WTC11 (cell line): ENCODE measurements around the gene PCDHGA10.

Source experiments
- ATF1 ChIP-seq: sonication (generic); formaldehyde crosslinking; IDR thresholded peaks from 2 replicates; pipeline ENCODE4 v1.8.1; 2023; ENCODE audit warnings: mild to moderate bottlenecking, moderate library complexity, missing genetic modification reagents
- CBFB ChIP-seq: sonication (generic); formaldehyde crosslinking; IDR thresholded peaks from 2 replicates; pipeline ENCODE4 v1.8.1; 2022; ENCODE audit warnings: mild to moderate bottlenecking, low read depth, missing genetic modification reagents
- CREB1 ChIP-seq: sonication (generic); formaldehyde crosslinking; IDR thresholded peaks from 2 replicates; pipeline ENCODE4 v1.8.0; 2023; ENCODE audit warnings: mild to moderate bottlenecking, missing genetic modification reagents
- CREM ChIP-seq: sonication (generic); formaldehyde crosslinking; IDR thresholded peaks from 2 replicates; pipeline ENCODE4 v1.8.1; 2022; ENCODE audit warnings: mild to moderate bottlenecking, missing genetic modification reagents, moderate library complexity
- NFYB ChIP-seq: sonication (generic); formaldehyde crosslinking; conservative IDR thresholded peaks from 2 replicates; pipeline ENCODE4 v1.8.0; 2022; ENCODE audit warnings: low read depth, missing genetic modification reagents
- ZNF121 ChIP-seq: sonication (generic); formaldehyde crosslinking; IDR thresholded peaks from 2 replicates; pipeline ENCODE4 v1.8.0; 2023; ENCODE audit warnings: missing genetic modification reagents
- TF ChIP-seq, protein P1 (sequence below): fragments of 250-450 bp; sonication (Bioruptor Pico); IDR thresholded peaks from 2 replicates; pipeline ENCODE4 v1.9.0; 2021; ENCODE audit warnings: mild to moderate bottlenecking
- TF ChIP-seq, protein P2 (sequence below): fragments of 200-600 bp; IDR thresholded peaks from 2 replicates; pipeline ENCODE4 v1.8.0; 2022; ENCODE audit warnings: antibody characterized with exemption

DNA sequence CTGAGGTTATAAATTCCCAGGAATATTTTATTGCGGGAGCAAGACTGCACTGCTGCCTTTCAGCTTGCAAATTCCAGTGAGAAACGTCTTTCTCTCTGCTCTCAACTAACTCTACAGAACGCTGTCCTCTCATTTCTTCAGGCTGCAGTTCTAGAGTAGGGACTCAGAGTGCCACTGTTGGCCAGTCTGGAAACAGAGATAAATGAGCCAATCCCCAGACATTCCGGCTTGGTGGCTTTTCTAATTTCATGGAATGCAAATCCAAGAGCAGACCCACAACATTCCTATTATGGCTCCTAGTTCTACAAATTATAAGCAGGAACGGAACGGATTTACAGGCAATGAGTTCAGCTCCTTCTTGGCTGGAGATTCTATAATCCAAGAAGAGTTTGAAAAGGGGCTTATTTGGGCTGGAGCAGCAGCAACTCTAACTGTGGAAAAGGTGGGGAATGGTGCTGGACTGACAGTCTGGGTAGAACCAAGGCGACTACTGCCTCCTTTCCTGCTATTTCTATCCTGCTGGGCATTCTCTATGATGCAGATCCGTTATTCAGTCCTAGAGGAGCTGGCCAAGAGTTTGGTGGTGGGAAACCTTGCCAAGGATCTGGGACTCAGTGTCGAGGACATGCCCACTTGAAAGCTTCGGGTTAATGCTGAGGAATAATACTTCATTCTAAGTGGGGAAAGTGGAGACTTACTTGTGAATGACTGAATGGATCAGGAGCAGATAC is 26.8 kb downstream of the PCDHGA10 start:
- TF ChIP-seq, protein P1, sequence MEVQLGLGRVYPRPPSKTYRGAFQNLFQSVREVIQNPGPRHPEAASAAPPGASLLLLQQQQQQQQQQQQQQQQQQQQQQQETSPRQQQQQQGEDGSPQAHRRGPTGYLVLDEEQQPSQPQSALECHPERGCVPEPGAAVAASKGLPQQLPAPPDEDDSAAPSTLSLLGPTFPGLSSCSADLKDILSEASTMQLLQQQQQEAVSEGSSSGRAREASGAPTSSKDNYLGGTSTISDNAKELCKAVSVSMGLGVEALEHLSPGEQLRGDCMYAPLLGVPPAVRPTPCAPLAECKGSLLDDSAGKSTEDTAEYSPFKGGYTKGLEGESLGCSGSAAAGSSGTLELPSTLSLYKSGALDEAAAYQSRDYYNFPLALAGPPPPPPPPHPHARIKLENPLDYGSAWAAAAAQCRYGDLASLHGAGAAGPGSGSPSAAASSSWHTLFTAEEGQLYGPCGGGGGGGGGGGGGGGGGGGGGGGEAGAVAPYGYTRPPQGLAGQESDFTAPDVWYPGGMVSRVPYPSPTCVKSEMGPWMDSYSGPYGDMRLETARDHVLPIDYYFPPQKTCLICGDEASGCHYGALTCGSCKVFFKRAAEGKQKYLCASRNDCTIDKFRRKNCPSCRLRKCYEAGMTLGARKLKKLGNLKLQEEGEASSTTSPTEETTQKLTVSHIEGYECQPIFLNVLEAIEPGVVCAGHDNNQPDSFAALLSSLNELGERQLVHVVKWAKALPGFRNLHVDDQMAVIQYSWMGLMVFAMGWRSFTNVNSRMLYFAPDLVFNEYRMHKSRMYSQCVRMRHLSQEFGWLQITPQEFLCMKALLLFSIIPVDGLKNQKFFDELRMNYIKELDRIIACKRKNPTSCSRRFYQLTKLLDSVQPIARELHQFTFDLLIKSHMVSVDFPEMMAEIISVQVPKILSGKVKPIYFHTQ (CRISPR knock-in tag) = no peak
- TF ChIP-seq CREM (CRISPR knock-in tag) (no peak), NFYB (CRISPR knock-in tag) (no peak), CREB1 (CRISPR knock-in tag) (no peak), ZNF121 (CRISPR knock-in tag) (no peak), CBFB (CRISPR knock-in tag) (no peak), ATF1 (no peak)
- TF ChIP-seq, protein P2, sequence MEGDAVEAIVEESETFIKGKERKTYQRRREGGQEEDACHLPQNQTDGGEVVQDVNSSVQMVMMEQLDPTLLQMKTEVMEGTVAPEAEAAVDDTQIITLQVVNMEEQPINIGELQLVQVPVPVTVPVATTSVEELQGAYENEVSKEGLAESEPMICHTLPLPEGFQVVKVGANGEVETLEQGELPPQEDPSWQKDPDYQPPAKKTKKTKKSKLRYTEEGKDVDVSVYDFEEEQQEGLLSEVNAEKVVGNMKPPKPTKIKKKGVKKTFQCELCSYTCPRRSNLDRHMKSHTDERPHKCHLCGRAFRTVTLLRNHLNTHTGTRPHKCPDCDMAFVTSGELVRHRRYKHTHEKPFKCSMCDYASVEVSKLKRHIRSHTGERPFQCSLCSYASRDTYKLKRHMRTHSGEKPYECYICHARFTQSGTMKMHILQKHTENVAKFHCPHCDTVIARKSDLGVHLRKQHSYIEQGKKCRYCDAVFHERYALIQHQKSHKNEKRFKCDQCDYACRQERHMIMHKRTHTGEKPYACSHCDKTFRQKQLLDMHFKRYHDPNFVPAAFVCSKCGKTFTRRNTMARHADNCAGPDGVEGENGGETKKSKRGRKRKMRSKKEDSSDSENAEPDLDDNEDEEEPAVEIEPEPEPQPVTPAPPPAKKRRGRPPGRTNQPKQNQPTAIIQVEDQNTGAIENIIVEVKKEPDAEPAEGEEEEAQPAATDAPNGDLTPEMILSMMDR = no peak
